GM18526 (cell line): ENCODE measurements around the gene DDX41.

Experiments used
- POLR2A ChIP-seq: IDR thresholded peaks from 3 replicates; pipeline ENCODE4 v1.6.1; 2011; ENCODE audit not compliant: insufficient read length; ENCODE audit errors: extremely low read depth

DDX41 gene

GRCh38 chr5:177516601-177517568 lies at the start of gene DDX41:
TSS of gene DDX41 (minus strand) at chr5:177516961. CDS start at chr5:177516945, 16 bp downstream.
- peak; percentile 83 for TF ChIP-seq POLR2A

DNA sequence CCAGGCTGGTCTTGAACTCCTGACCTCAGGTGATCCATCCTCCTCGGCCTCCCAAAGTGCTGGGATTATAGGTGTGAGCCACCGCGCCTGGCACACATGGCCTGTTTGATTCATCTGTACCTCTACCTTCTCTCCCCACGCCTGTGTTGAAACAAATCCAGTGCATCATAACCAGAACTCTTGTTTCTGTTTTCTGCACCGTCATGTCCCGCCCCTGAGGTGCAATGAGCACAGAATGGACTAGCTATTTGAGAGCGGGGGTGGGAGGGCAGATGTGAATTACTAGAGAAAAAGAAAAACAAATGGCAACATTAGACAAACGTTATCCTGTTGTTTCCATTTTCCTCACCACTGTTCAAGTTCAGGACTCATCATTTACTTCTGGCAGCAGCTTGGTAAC lies 48.3 kb upstream of the DDX41 start:
- TF ChIP-seq POLR2A, result no peak

- TF ChIP-seq POLR2A, result no peak
These were observed 41.0 kb upstream of the DDX41 start for GRCh38 chr5:177557796-177558195.

GRCh38 chr5:177557041-177557647 lies 40.4 kb upstream of the DDX41 start:
- no peak for TF ChIP-seq POLR2A

GRCh38 chr5:177555665-177556064 lies 38.9 kb upstream of the DDX41 start:
- no peak for TF ChIP-seq POLR2A

DNA sequence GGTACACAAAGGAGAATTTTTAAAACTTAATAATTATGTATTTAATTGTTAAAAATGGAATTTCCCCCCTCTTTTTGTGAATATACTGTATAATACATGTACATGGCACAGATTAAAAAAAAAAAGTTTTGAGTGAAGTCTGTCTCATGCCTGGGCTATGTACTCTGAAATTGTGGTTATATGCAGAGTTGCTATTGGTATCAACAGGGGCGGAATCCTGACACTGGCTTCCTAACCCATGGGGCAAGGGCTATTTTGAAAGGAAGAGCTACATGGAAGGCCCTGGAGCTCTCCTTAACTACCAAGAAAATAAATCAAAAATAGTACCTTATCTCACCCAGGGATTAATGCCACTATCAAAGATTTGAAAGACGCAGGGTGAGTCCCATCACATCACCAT lies 38.5 kb upstream of the DDX41 start:
- no peak for TF ChIP-seq POLR2A

GRCh38 chr5:177554474-177555111 lies 37.8 kb upstream of the DDX41 start, which contains the start of gene FAM193B:
TSS of gene FAM193B (minus strand) at chr5:177554563. CDS start at chr5:177554458, 105 bp downstream.
- TF ChIP-seq POLR2A, result peak; percentile 51

GRCh38 chr5:177553671-177554429 lies 37.1 kb upstream of the DDX41 start:
- TF ChIP-seq POLR2A, result no peak

GRCh38 chr5:177552839-177553455 lies 36.2 kb upstream of the DDX41 start:
- no peak for TF ChIP-seq POLR2A

- TF ChIP-seq POLR2A, result no peak
These were observed 33.4 kb upstream of the DDX41 start for GRCh38 chr5:177550122-177550521.

DNA sequence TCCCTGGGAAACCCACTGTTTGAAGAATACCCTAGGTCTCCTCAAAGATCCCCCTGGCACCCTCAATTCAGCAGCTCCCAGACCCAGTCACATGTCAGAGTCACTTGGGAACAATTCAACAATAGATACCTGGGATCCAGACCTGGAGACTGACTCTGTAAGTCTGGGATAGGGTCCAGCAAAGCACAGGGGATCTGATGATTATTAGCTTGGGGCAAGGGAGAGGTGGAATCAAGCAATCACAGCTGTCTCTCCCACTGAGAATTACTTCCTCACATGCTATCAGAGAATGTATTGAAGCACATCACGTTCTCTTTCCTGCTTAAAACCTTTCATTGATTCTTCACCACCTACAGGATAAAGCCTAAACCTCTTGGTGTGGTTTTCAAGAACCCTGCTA lies 31.7 kb upstream of the DDX41 start:
- TF ChIP-seq POLR2A, result no peak

DNA sequence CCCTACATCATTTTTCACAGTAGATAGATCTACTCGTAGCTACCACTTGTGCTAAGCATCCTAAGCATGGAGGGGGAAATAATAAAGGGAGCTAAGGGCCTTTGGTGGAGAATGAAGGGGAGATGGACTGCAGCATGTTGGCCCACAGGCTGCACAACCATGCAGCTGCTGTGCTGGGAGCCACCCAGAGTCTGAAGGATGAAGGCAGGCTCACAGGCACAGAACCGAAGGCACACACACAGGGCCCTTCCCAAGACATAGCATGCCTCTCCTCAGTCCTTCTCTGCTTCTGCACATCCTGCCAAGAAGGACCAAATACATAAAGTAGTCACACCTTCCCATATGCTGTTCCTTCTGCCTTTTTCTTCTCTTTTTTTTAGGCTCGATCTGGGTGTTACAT lies 31.0 kb upstream of the DDX41 start:
- no peak for TF ChIP-seq POLR2A

GRCh38 chr5:177546258-177546741 lies 29.5 kb upstream of the DDX41 start:
- no peak for TF ChIP-seq POLR2A

GRCh38 chr5:177545487-177546257 lies 28.9 kb upstream of the DDX41 start:
- TF ChIP-seq POLR2A, result no peak
